HG02798 (cell line): ENCODE results near the gene DMRTA1.
"Not testable (repeated sequence)": the region's sequence is repeated elsewhere in the genome, so short reads cannot be mapped to it uniquely, and the experiment has no call there.

Experiments used
- ATAC-seq: cut with Tn5 transposase; IDR thresholded peaks from one replicate; pipeline ENCODE4 v1.9.1; 2021; ENCODE audit warnings: mild to moderate bottlenecking; ENCODE audit not compliant: unreplicated experiment, poor library complexity

The DMRTA1 gene, protein sequence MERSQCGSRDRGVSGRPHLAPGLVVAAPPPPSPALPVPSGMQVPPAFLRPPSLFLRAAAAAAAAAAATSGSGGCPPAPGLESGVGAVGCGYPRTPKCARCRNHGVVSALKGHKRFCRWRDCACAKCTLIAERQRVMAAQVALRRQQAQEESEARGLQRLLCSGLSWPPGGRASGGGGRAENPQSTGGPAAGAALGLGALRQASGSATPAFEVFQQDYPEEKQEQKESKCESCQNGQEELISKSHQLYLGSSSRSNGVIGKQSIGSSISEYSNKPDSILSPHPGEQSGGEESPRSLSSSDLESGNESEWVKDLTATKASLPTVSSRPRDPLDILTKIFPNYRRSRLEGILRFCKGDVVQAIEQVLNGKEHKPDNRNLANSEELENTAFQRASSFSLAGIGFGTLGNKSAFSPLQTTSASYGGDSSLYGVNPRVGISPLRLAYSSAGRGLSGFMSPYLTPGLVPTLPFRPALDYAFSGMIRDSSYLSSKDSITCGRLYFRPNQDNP

DNA sequence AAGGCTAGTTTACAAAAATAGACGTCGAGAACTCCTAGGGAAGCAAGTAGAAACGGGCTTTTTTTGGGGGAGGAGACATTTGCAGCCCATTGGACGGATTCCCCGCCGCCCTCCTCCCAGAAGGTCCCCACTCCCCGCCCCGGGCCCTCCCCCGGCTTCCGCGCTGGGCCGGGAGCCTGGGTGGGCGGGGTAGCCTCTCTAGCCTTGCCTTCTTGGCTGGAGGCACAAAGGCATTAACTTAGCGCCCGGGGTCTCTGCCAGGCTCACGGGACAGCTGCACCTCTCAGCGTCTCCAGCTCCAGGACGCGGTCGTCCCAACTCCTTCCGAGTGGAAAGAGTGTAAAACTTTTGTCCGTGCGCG lies at the start of gene DMRTA1:
TSS of gene DMRTA1 (plus strand) at position 236 of the 361 bp plus-strand sequence. CDS start 242 bp downstream, outside the sequence.
- peak; percentile 25 for ATAC-seq

DNA sequence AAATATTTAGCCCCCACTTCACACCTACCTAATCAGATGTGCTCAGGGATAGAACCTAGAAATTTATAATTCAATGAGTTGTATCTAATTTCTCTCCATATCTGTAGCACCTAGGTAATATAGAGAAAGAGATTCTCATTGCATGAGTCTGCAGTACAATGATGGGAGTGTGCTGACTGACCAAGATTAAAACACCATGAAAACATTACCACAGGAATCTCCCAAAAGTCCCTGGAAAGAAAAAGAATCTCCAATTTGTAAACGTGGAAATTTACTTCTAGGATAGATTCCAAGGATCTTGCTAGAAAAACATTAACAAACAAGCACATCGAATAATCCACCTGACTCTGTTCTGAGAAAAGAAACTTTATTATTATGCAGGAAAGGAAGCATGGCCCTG lies 45.0 kb upstream of the DMRTA1 start:
- no peak for ATAC-seq

DNA sequence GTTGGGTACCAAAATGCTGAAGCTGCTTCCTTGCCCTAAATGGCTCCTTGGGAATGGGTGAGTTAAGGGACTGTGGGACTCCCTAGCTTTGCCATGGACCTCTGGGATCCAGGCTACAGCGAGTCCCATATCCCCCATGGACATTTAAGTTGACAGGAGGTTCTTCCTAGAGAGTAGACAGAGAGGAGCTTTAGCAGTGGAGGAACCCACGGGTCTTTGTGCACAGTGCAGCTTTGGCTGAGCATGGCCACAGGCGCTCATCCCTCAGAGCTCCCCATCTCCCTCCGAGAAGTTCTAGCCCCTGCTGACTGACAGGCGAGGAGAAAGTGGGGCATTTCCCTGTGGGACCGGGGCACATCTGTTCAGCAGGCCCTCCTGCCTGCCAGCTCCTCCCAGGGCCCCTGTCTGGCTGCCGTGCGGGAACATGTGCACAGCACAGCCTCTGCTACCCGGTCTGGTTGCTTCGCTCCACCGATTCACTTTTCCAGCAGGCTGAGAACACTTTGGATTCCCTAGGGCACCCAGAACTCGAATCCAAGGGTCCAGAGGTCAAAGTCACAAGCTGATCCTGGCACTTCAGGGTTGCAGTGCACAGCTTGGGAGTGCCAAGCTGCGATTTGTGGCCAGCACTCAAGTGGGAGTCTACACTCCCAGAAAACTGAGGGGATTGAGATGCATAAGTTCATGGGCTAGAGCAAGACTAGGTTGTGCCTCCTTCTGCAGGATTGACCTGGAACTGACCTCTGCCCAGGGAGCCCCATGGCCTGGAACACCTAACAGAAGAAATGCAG lies 40.6 kb upstream of the DMRTA1 start:
- ATAC-seq = no peak

DNA sequence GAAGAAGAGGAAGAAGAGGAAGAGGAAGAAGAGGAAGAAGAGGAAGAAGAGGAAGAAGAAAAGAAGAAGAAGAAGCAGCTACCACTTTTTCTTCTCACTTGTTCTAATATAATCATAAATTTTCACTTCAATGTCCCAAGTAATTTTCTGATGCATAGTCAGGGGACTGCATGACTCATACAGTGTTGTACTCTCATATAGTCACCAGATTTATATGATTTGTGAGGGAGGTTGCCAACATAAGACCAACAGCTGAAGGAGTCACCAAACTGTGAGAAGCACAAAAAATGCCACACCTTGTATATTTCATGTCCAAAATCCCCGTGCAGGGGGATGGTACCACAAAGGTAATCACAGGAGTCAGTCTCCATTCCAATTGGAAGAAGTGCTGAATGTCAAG lies 32.7 kb upstream of the DMRTA1 start:
- ATAC-seq = no peak

DNA sequence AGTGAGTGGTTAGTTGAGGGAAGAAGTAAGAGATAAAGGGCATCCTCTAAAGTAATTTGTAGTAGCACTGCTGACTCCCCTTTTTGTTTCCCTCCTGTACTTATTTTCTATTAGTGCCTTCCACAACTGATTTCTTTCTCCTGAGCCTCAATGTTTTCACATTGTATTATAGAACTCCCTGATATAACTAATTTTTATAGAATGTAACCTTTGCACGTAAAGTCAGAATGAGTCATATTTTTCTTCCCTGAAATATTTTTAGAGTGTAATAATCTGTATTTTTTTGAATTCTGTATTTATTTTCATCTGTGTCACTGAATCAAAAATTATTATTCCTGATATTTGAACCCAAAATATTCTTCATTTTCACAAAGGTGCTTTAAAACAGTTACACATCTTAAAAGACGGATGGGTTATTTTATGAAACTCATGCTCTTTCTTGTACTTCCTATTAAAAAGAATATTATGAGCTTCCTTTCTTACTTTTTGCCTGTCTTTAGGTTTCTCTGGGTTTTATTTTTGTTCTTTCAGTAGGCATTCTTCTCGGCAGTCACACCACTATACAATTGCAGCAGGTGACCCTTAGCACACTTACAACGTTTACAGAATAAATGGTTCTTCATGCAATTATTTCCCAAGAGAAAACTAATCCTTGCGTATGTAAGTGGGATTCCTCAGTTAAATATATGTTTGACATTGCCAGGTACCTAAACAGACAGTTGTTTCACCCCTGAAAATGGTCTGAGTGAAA lies 30.5 kb upstream of the DMRTA1 start:
- no peak for ATAC-seq

DNA sequence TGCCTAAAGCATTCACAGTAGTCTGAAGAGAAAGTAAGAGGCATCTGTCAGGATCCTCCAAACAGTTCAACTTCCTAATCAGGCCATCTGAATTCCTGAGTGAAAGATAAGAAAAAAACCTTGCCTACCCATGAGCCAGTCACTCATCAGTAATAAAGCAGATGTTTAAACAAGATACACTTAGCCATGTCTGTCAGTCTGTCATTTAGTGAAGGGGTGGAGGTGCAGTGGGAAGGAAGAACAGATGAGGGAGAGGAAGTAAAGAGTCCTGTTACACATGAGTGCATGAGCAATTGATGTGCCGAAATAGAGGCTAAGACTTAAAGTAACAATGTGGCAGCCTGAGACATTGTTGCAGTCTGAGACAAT lies 29.9 kb upstream of the DMRTA1 start:
- ATAC-seq = no peak

DNA sequence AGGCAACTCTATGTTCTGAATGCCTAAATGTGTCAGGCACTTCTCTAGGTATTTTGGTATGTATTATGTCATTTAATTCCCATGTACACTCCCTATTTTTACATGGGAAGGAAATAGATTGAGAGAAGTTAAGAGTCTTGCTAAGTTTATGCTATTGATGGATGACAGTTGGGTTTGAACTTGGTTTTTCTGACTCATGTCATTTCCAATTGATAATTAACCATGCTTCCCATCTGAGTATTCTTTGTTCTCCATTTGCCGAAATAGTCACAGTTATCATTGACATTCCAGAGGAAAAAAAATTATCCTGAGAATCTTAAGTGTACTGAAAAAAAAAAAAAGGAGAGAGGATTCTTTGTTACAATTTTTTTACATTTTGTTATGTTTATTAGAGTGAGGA lies 23.1 kb upstream of the DMRTA1 start:
- ATAC-seq = no peak

DNA sequence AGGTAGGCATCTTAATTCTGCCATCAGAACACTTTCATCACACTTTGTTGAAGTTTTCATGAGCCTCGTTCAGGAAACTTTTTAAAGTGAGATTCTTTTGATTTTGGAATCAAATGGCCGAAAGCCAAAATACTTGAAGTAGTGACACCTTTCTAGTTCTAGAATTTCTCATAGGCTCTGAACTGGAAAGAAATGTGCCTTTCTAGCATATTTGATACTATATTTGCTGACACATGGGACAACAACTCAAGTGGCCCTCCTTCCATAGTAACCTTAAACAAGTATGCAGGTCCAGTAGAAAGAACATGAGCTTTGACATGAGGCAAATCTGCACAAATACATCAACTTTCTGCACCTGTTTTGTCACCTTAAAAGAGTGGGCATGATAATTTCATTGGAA lies 22.0 kb upstream of the DMRTA1 start:
- no peak for ATAC-seq

DNA sequence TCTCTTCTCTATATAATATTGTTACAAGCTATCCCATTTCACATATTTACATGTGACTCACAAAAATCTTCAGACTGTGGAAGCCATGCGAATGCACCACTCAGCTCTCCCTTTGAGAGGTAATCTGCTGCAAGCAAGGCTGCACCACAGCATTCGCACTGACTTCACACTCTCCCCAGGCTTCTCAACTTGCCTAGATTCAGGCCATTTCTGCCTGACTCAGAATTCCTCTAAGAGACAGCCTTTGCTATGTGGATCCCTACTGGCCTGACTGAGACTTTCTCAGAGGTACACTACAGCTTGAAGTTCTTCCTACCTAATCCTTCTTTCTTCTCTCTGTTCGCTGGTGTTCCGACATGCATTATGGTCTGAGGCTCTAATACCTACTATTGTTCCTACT lies 21.1 kb upstream of the DMRTA1 start:
- no peak for ATAC-seq

DNA sequence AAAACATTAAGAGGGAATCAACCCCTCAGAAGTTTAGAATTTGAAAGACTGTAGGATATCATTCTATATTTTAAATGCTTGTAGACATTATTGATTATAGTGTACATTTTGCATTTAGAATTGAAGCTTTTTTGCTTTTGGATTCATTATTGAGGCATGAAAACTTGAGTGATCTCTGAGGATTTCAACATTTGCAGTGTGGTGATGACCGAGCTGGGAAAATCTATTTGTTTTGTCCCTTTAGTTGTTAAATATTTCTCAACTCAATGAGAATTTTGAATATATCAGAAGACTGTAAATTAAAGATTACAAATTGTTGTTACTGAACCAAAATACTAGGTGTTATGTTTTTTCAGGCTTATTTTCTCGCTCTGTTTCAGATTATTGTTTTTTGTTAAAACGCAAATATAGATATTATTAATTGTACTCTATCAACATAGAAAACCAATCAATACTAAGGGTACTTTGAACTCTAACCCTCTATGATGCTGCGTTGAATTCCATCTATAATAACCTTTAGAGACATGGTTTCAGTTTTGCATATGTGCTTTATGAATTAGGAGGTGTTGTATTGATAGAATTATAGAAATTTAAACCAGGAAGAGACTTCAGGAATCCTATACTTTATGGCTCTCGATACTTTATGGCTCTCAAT lies 19.3 kb upstream of the DMRTA1 start:
- ATAC-seq = no peak

DNA sequence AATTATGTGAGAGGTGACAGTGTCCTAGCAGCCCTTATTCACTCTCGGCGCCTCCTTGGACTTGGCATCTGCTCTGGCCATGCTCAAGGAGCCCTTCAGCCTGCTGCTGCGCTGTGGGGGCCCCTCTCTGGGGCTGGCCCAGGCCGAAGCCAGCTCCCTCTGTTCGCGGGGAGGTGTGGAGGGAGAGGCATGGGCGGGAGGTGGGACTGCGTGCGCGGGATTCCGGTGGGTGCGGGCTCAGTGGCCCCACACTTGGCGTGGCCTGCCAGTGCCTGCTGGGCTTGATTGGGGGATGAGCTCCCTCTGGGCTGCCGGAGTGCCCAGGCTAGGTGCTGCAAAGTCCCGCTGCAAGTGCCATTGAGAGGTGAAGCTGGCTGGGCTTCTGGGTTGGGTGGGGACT lies 12.9 kb upstream of the DMRTA1 start:
- no peak for ATAC-seq

DNA sequence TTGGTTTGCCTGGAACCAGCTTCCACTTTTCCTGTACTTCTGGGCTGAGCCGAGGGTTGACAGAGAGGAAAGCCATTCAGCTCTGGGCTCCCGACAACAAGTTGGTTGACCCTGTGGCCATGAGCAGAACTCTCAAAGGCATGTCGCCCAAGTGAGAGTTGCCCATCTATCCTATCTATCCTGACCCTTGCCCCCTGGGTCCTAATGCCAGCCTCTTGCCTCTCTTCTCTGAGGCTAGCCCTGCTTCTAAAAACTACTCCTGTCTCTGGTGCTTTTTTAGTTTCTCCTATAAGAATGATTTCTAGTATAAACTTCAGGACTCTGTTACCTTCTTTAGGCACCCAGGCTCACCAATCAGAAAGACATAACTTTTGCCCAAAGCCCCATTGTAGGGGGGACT lies 11.4 kb upstream of the DMRTA1 start:
- not testable (repeated sequence) for ATAC-seq

DNA sequence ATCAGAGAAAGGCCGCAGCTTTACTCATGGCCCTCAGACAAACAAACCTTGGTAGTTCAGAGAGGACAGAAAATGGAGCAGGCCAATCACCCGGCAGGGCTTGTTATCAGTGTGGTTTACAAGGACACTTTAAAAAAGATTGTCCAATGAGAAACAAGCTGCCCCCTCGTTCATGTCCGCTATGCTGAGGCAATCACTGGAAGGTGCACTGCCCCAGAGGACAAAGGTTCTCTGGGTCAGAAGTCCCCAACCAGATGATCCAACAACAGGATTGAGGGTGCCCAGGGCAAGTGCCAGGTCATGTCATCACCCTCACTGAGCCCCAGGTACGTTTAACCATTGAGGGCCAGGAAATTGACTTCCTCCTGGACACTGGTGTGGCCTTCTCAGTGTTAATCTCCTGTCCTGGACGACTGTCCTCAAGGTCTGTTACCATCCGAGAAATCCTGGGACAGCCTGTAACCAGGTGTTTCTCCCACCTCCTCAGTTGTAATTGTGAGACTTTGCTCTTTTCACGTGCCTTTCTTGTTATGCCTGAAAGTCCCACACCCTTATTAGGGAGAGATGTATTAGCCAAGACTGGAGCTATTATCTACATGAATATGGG lies 9.1 kb upstream of the DMRTA1 start:
- not testable (repeated sequence) for ATAC-seq

DNA sequence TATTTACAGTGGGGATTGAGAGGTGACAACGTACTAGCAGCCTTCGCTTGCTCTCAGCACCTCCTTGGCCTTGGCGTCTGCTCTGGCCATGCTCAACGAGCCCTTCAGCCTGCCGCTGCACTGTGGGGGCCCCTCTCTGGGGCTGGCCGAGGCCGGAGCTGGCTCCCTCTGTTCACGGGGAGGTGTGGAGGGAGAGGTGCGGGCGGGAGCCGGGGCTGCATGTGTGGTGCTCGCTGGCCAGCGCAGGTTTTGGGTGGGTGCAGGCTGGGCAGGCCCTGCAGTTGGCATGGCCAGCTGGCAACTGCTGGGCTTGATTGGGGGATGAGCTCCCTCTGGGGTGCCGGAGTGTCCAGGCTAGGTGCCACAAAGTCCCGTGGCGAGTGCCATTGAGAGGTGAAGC lies 5.8 kb upstream of the DMRTA1 start:
- ATAC-seq = no peak

DNA sequence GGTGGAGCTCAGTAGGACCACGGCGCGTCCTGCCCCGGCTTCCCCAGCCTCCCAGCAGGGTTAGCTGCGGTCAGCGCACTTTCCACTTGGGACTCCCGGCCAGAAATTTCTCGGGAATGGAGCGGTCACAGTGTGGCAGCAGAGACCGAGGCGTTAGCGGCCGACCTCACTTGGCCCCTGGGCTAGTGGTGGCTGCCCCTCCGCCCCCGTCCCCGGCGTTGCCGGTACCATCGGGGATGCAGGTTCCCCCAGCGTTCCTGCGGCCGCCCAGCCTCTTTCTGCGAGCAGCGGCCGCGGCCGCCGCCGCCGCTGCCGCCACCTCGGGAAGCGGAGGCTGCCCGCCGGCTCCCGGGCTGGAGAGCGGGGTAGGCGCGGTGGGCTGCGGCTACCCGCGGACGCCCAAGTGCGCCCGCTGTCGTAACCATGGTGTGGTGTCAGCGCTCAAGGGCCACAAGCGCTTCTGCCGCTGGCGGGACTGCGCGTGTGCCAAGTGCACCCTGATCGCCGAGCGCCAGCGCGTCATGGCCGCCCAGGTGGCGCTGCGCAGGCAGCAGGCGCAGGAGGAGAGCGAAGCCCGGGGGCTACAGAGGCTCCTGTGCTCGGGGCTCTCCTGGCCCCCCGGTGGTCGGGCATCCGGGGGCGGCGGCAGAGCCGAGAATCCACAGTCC lies 460 bp downstream of the DMRTA1 start:
- peak; percentile 74 for ATAC-seq

DNA sequence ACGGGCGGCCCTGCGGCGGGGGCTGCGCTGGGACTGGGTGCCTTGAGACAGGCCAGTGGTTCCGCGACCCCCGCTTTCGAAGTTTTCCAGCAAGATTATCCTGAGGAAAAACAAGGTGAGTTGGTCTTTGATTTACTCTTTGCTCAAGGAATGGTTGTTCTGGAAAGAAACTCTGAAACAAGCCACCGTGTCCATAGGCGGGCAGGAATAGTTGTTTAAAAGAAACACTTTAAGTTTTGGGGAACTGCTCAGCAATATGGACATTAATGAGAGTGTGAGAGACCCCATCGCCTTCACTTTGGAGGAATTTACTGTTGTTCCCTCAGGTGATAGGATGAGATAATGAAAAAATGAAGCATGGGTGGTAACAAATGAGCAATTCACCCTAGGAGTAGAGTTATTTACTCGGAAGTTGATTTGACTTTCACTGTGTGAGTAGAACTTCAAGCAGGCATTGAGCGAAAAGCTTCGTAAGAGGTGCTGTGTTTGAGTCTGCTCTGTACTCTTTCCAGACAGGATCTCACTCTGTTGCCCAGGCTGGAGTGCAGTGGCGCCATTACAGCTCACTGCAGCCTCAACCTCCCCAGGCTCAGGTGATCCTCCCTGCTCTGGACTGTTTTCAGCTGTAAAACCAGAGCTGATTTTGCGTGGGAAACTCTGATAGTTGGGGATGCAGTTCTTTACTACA lies 1.1 kb downstream of the DMRTA1 start:
- ATAC-seq = no peak

DNA sequence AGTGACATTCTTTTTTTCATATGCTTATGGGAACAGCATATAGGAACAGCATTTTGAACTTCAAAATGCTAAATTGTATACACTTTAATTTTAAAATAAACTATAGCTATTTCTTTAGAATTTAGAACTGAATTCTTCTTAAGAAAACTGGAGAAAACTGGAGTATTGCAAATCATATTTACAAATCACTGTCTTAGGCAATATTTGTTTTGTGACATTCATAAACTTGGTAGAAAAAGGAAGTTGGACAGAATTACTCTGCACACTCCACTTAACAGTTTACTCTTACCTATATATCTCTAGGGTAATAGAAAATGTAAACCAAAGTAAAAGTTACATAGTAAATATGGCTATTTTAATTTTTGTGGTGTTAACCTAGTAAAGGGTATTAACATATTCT lies 3.1 kb downstream of the DMRTA1 start:
- ATAC-seq = no peak

DNA sequence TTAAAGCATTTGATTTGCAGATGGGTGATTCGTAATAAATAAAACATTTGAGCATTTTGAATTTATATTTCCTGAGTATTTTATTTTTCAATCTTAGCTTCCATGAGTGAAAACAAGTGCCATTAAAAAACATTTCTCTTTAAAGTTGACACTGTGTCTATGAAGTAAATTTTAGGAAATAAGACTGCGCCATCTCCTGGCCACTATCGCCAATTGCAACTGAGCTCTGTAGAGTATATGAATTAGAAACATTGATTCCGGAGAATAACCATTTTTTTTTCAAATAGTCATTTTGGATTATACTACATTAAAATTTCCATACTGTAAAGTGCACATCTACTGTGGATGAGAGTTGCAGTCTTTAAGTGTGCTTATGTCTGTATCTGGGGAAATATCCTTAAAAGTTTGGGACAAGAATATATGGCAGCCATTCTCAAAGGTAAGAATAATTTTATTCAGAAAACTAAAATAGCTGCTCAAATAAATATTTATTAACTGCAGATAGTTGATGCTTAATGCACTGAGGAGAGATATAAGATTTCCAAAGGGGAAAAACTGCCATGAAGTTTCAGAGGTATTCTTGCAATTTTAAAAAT lies 5.9 kb downstream of the DMRTA1 start:
- peak; percentile 70 for ATAC-seq
